Heart left ventricle (tissue), 16 donors: Measurements from ENCODE around the gene CCN2. TPM values are rescaled to one million over a fixed set of nuclear protein-coding genes. Genes with fewer than 3 reads are reported as not detected.

ENCODE experiments used
- ATAC-seq, 4 donors: fragments of 200-7000 bp; cut with Tn5 transposase; one replicate each; pipeline ENCODE4 v1.9.1; 2020 to 2022; ENCODE audit warnings: moderate library complexity in 4 of 4, mild to moderate bottlenecking in 3 of 4, moderate number of reproducible peaks in 1 of 4
- DNase-seq, 5 donors: peaks; one replicate each; pipeline ENCODE4 v3.0.0-alpha.2; 2020
- H3K27ac ChIP-seq, 12 donors: fragments of 200-600 bp; sonication (generic) in 4 of 12; one replicate each; pipeline versions ENCODE4 v1.5.0 to v1.8.0; 2016 to 2022; ENCODE audit warnings: mild to moderate bottlenecking in 2 of 12
- H3K27me3 ChIP-seq, 9 donors: fragments of 200-600 bp; sonication (generic) in 2 of 9; one replicate each; pipeline versions ENCODE4 v1.5.1 to v1.8.0; 2016 to 2022; ENCODE audit warnings: mild to moderate bottlenecking in 3 of 9
- H3K36me3 ChIP-seq, 9 donors: fragments of 200-600 bp; sonication (generic) in 2 of 9; one replicate each; pipeline versions ENCODE4 v1.5.0 to v1.8.0; 2018 to 2022; ENCODE audit warnings: mild to moderate bottlenecking in 2 of 9
- H3K4me1 ChIP-seq, 12 donors: fragments of 200-600 bp; sonication (generic) in 4 of 12; one replicate each; pipeline versions ENCODE4 v1.5.0 to v1.8.0; 2016 to 2022; ENCODE audit warnings: mild to moderate bottlenecking in 3 of 12
- H3K4me3 ChIP-seq, 12 donors: fragments of 200-600 bp; sonication (generic) in 4 of 12; one replicate each; pipeline versions ENCODE4 v1.5.0 to v1.8.0; 2017 to 2022; ENCODE audit warnings: mild to moderate bottlenecking in 9 of 12, moderate library complexity in 4 of 12
- H3K9me3 ChIP-seq, 12 donors: fragments of 200-600 bp; sonication (generic) in 4 of 12; one replicate each; pipeline versions ENCODE4 v1.5.0 to v1.8.0; 2016 to 2022; ENCODE audit warnings: mild to moderate bottlenecking in 1 of 12
- POLR2A ChIP-seq, 2 donors: fragments of 450-650 bp; IDR thresholded peaks; one replicate each; pipeline ENCODE4 v1.6.1; 2017; ENCODE audit warnings: antibody characterized with exemption in 2 of 2, mild to moderate bottlenecking in 2 of 2, moderate library complexity in 2 of 2
- WGBS, 4 donors: extraction: QIAGEN DNeasy Blood & Tissue Kit in 2 of 4; methylation state at CpG; one replicate each; pipeline versions ENCODE4 v1.1.5 to v1.1.7; 2013 to 2018; 5-methylcytosine and 5-hydroxymethylcytosine counted together
- intact Hi-C, 10 donors: fragments of 100-400 bp; cut with DNase I; formaldehyde crosslinking; loops; one replicate each; pipeline versions ENCODE4 v1.11.1 to v1.14.2; 2022
- polyA plus RNA-seq, 2 donors: library from polyadenylated mRNA; stranded (reverse); fragments of 200-250 nt; gene quantifications; one replicate each; pipeline ENCODE4 v1.2.3, GENCODE V29; 2013
- total RNA-seq, 9 donors: library from RNA; depleted of rRNA in 2 of 9; stranded (reverse); fragments of >200 nt in 2 of 9; fragmentation: NEBNext Ultra II Directional in 3 of 9; extraction: Animal tissue kit (Norgen Biotek cat#: 25700) in 3 of 9; gene quantifications; one replicate each; pipeline versions ENCODE4 v1.1.0 to v1.2.4, GENCODE V29; 2016 to 2023
- TF ChIP-seq, protein P1 (sequence below), 12 donors: fragments of 200-600 bp; sonication (generic) in 4 of 12; IDR thresholded peaks; one replicate each; pipeline versions ENCODE4 v1.5.0 to v1.8.0; 2018 to 2022; ENCODE audit warnings: antibody characterized with exemption in 12 of 12, mild to moderate bottlenecking in 5 of 12
- donor health status: ischemic (EF 13 %, LVEDD 7.1; RV severe dilation, severe dysfunction).
- donor health status: healthy with polysubstance abuse.
- donor health status: DM: no; HTN: yes; CAD: no.
- donor health status: DM: no; HTN: no; CAD: no.
- donor health status: ischemic (EF 25% LVEDD 6.9; RV normal size, moderate dysfunction).
- donor health status: ischemic (EF 25% LVEDD 5.7; RV mildly dilated, moderate dysfunction).
- donor health status: healthy.
- donor health status: DM: yes; HTN: yes; CAD: no.
- donor health status: ischemic (EF 35%, LVEDD 5.7; RV mildly dilated, moderate dysfunction).
- donor health status: nonischemic (EF 11% LVEDD 7.7; RV severe dilation, severe dysfunction).
- donor health status: DM: yes; HTN: yes; CAD: no.
- donor health status: PGD.
- donor health status: ischemic (EF 29% LVEDD 5.4; RV normal size, mild dysfunction).
- donor health status: nonischemic (EF 23%, LVEDD 6.1; RV moderate dilation, normal function).

CCN2 gene
- total and polyA plus RNA-seq, 11 donors: 7.8 to 90.7 (median 39.0) TPM

DNA sequence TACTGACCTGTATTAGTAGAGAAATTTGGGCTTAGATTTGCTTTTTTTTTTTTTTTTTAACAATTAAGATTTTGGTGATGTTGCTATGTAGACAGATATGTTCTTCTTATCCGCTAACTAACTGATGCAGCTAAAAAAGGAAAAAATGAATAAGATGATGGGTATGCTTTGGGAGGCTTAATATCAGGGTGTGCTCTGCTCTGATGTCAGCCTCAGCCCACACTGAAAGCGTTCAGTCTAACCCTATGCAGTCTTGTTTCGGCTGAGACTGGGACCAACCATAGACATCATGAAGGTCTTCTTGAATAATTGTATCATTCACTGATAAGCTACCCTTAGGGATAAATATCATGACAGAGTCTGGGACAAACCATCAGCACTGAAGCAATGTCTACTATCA is 6.9 kb upstream of the CCN2 start:
- TF ChIP-seq POLR2A (IDR thresholded peaks at IDR 0.05): no peak
- TF ChIP-seq, protein P1, sequence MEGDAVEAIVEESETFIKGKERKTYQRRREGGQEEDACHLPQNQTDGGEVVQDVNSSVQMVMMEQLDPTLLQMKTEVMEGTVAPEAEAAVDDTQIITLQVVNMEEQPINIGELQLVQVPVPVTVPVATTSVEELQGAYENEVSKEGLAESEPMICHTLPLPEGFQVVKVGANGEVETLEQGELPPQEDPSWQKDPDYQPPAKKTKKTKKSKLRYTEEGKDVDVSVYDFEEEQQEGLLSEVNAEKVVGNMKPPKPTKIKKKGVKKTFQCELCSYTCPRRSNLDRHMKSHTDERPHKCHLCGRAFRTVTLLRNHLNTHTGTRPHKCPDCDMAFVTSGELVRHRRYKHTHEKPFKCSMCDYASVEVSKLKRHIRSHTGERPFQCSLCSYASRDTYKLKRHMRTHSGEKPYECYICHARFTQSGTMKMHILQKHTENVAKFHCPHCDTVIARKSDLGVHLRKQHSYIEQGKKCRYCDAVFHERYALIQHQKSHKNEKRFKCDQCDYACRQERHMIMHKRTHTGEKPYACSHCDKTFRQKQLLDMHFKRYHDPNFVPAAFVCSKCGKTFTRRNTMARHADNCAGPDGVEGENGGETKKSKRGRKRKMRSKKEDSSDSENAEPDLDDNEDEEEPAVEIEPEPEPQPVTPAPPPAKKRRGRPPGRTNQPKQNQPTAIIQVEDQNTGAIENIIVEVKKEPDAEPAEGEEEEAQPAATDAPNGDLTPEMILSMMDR (IDR thresholded peaks at IDR 0.05): no peak
- no peaks in the 10 kb centered on the region for H3K36me3 ChIP-seq
- H3K27me3 ChIP-seq: no peaks in the 10 kb centered on the region
- DNase-seq (no peak), ATAC-seq (no peak)
- H3K9me3 ChIP-seq: no peaks in the 10 kb centered on the region
- intact Hi-C loops: loop anchor here in 6 of 10 donors (10.0 kb wide), 4 partner anchors 117 to 257 kb away; no protein-coding TSS in a partner anchor
- no peak overlapping the region for H3K4me3 ChIP-seq
- WGBS, 4 donors: 93 to 97% (median 95%) methylated on average over 3 of the region's 3 CpGs
- peaks cover 0 to 23% (median 3%) of the 10 kb centered on the region in 12 donors for H3K4me1 ChIP-seq
- H3K27ac ChIP-seq: no peak overlapping the region

DNA sequence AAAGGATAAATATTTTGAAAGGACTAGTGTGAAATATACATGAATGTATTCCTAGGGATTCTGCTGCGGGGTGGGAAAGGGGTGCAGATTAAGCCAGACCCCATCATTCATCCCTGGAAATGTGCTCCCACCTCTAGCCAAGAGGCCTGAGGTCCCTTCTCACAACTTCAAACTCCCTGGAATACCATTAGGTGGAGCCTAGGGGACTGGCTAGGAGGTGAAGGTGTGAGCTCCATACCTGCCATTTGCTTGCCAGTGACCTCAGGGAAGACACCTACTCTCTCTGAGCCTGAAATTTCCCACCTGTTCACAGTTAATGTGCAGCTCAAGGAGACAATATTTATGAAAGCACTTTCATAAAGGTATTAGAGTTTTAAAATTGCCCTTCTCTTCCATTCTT is 4.7 kb upstream of the CCN2 start:
- Histone ChIP-seq H3K27me3 (peaks cover 0 to 7% (median 0%) of the 10 kb centered on the region in 9 donors), H3K4me3 (no peak overlapping the region), H3K27ac (no peak overlapping the region), H3K9me3 (no peaks in the 10 kb centered on the region), H3K4me1 (peaks cover 0 to 30% (median 7%) of the 10 kb centered on the region in 12 donors), H3K36me3 (no peaks in the 10 kb centered on the region)
- intact Hi-C loops: loop anchor here in 6 of 10 donors (10.0 kb wide), 4 partner anchors 119 to 259 kb away; no protein-coding TSS in a partner anchor
- TF ChIP-seq, protein P1 (IDR thresholded peaks at IDR 0.05): no peak
- no peak for TF ChIP-seq POLR2A (IDR thresholded peaks at IDR 0.05)
- WGBS, 4 donors: 96 to 98% (median 96%) methylated on average over 1 of the region's 1 CpG
- DNase-seq (no peak), ATAC-seq (no peak)

DNA sequence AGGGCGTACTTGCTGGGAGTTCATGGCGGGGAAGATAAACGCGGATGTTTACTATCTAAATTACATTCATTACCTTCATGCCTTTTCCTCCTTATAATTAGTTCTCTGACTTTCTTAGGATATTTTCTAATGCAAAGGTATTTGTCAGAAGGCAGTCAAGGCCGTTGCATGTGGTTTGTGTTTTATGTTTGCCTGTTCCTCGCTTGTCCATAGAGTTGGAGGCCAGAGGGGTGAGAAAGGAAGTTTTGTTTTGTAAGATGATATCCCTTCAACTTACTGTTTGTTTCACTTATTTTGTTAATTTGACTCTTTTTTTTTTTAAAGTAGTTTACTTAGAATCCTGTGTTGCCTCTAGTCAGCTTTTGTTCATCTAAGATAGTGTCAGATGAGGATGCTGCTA is 4.0 kb upstream of the CCN2 start:
- intact Hi-C loops: loop anchor here in 6 of 10 donors (10.0 kb wide), 4 partner anchors 120 to 260 kb away; no protein-coding TSS in a partner anchor
- H3K27ac ChIP-seq: peak overlapping the region in 7 of 12 donors; percentile 9 to 48 (median 24)

DNA sequence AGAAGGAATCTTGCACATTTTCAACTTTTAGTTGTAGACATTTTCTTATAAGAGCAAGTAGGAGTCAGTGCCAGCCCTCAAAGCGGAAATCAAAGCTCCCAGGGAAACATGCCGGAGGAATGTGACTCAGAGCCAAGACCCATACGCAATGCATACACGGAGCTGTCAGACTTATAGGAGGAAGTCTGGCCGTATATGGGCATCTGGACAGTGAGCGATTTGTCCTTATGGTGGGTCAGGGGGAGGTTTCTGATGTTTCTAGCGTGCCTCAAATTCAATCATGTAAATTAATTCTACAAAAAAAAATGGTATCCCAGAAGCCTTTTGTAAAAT is 3.6 kb upstream of the CCN2 start:
- peak in 4 of 5 donors; percentile 34 to 43 (median 40) for DNase-seq
- H3K4me3 ChIP-seq: peak overlapping the region in 8 of 12 donors; percentile 1 to 41 (median 25)
- peaks cover 0 to 16% (median 0%) of the 10 kb centered on the region in 9 donors for H3K27me3 ChIP-seq
- H3K9me3 ChIP-seq: no peaks in the 10 kb centered on the region
- H3K4me1 ChIP-seq: peaks cover 0 to 35% (median 10%) of the 10 kb centered on the region in 12 donors
- no peak for ATAC-seq
- H3K27ac ChIP-seq: peak overlapping the region in 8 of 12 donors; percentile 9 to 48 (median 20)
- TF ChIP-seq, protein P1 (IDR thresholded peaks at IDR 0.05): no peak
- TF ChIP-seq POLR2A (IDR thresholded peaks at IDR 0.05): no peak
- no peaks in the 10 kb centered on the region for H3K36me3 ChIP-seq
- WGBS, 4 donors: 18 to 35% (median 26%) methylated on average over 7 of the region's 7 CpGs
- intact Hi-C loops: loop anchor here in 6 of 10 donors (5.0 to 10.0 kb wide), 5 partner anchors 120 to 260 kb away; no protein-coding TSS in a partner anchor

More for the DNA sequence above, 4.0 kb upstream of the CCN2 start:
- ATAC-seq: no peak
- Histone ChIP-seq H3K4me1 (peaks cover 0 to 32% (median 7%) of the 10 kb centered on the region in 12 donors), H3K36me3 (no peaks in the 10 kb centered on the region), H3K27me3 (peaks cover 0 to 12% (median 0%) of the 10 kb centered on the region in 9 donors), H3K4me3 (peak overlapping the region in 8 of 12 donors; percentile 1 to 41 (median 25)), H3K9me3 (no peaks in the 10 kb centered on the region)
- DNase-seq: no peak
- TF ChIP-seq, protein P1 (IDR thresholded peaks at IDR 0.05): no peak
- WGBS, 4 donors: 41 to 61% (median 53%) methylated on average over 6 of the region's 6 CpGs
